GM19372 (cell line): ENCODE results near the gene ZNF682.
A peak's percentile ranks its signal among the peaks of the same experiment; 100 is the strongest.
"Not testable (repeated sequence)": the region's sequence is repeated elsewhere in the genome, so short reads cannot be mapped to it uniquely, and the experiment has no call there.

Source experiments
- ATAC-seq: cut with Tn5 transposase; IDR thresholded peaks from one replicate; pipeline ENCODE4 v1.9.1; 2021; ENCODE audit warnings: mild to moderate bottlenecking, low read depth, moderate library complexity; ENCODE audit not compliant: unreplicated experiment

The ZNF682 gene

GRCh38 chr19:20039203-20039723, at the start of gene ZNF682:
Gene ZNF682 (minus strand): TSS chr19:20039505. CDS start chr19:20039345, 160 bp downstream.
- peak; percentile 98 for ATAC-seq

- not testable (repeated sequence) for ATAC-seq
Measured at GRCh38 chr19:20082876-20083275, 43.6 kb upstream of the ZNF682 start.

GRCh38 chr19:20082232-20082833, 43.0 kb upstream of the ZNF682 start:
- not testable (repeated sequence) for ATAC-seq

- ATAC-seq, result no peak
Measured at GRCh38 chr19:20080656-20081055, 41.4 kb upstream of the ZNF682 start.

GRCh38 chr19:20079476-20079875, 40.2 kb upstream of the ZNF682 start:
- ATAC-seq, result no peak

- no peak for ATAC-seq
Measured at GRCh38 chr19:20078581-20079031, 39.3 kb upstream of the ZNF682 start.

GRCh38 chr19:20077791-20078463, 38.6 kb upstream of the ZNF682 start, which contains the start of gene ZNF90:
Gene ZNF90 (plus strand): TSS chr19:20078000. CDS start chr19:20078133, 133 bp downstream.
- no peak for ATAC-seq

GRCh38 chr19:20072936-20073335, 33.6 kb upstream of the ZNF682 start:
- ATAC-seq, result no peak

GRCh38 chr19:20070691-20071090, 31.4 kb upstream of the ZNF682 start:
- no peak for ATAC-seq

GRCh38 chr19:20068559-20068958, 29.3 kb upstream of the ZNF682 start:
- not testable (repeated sequence) for ATAC-seq

GRCh38 chr19:20067943-20068342, 28.6 kb upstream of the ZNF682 start:
- ATAC-seq, result no peak

- ATAC-seq, result no peak
Measured at GRCh38 chr19:20066861-20067260, 27.6 kb upstream of the ZNF682 start.

- ATAC-seq, result no peak
Measured at GRCh38 chr19:20060282-20060681, 21.0 kb upstream of the ZNF682 start.

GRCh38 chr19:20058738-20059137, 19.4 kb upstream of the ZNF682 start:
- ATAC-seq, result not testable (repeated sequence)

GRCh38 chr19:20051841-20052768, 12.8 kb upstream of the ZNF682 start:
- ATAC-seq, result peak; percentile 80

- not testable (repeated sequence) for ATAC-seq
Measured at GRCh38 chr19:20045742-20046141, 6.4 kb upstream of the ZNF682 start.

- ATAC-seq, result no peak
Measured at GRCh38 chr19:20044663-20045062, 5.4 kb upstream of the ZNF682 start.

- ATAC-seq, result no peak
Measured at GRCh38 chr19:20038358-20039202, 725 bp downstream of the ZNF682 start.

GRCh38 chr19:20035935-20036334, 3.4 kb downstream of the ZNF682 start:
- no peak for ATAC-seq

GRCh38 chr19:20028611-20029010, 10.7 kb downstream of the ZNF682 start:
- no peak for ATAC-seq
